Measurements from ENCODE around the gene SLC1A3. TPM values are rescaled to one million over a fixed set of nuclear protein-coding genes. Genes with fewer than 3 reads are reported as not detected.

Gene SLC1A3
- total RNA-seq, 1 experiment from 2014 or later: 6.0 TPM

- TF ChIP-seq, protein P1, sequence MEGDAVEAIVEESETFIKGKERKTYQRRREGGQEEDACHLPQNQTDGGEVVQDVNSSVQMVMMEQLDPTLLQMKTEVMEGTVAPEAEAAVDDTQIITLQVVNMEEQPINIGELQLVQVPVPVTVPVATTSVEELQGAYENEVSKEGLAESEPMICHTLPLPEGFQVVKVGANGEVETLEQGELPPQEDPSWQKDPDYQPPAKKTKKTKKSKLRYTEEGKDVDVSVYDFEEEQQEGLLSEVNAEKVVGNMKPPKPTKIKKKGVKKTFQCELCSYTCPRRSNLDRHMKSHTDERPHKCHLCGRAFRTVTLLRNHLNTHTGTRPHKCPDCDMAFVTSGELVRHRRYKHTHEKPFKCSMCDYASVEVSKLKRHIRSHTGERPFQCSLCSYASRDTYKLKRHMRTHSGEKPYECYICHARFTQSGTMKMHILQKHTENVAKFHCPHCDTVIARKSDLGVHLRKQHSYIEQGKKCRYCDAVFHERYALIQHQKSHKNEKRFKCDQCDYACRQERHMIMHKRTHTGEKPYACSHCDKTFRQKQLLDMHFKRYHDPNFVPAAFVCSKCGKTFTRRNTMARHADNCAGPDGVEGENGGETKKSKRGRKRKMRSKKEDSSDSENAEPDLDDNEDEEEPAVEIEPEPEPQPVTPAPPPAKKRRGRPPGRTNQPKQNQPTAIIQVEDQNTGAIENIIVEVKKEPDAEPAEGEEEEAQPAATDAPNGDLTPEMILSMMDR (IDR thresholded peaks at IDR 0.05; ENCODE audit: unreplicated experiment): no peak
- Mint-ChIP-seq H3K36me3 (ENCODE audit: insufficient read depth, unreplicated experiment) (no peaks in the 10 kb centered on the region), H3K4me1 (ENCODE audit: low read depth, unreplicated experiment) (no peaks in the 10 kb centered on the region), H3K27ac (ENCODE audit: unreplicated experiment) (no peak overlapping the region), H3K4me3 (ENCODE audit: low read depth, unreplicated experiment) (no peak overlapping the region), H3K27me3 (ENCODE audit: unreplicated experiment) (peaks cover 12% of the 10 kb centered on the region), H3K9me3 (ENCODE audit: low read depth, unreplicated experiment) (no peaks in the 10 kb centered on the region)
- intact Hi-C loops (cut with micrococcal nuclease; ENCODE audit: unreplicated experiment): no loop called here
- no TSS peak for BruUV-seq (replicated peaks)
- no peak for DNase-seq
- CTCF ChIA-PET: no interaction called here
These were observed 77.5 kb downstream of the SLC1A3 start for GRCh38 chr5:36683821-36684434.

- no TSS peak for BruUV-seq (replicated peaks)
- Mint-ChIP-seq H3K27me3 (ENCODE audit: unreplicated experiment) (no peaks in the 10 kb centered on the region), H3K4me1 (ENCODE audit: low read depth, unreplicated experiment) (peaks cover 5% of the 10 kb centered on the region), H3K4me3 (ENCODE audit: low read depth, unreplicated experiment) (no peak overlapping the region), H3K9me3 (ENCODE audit: low read depth, unreplicated experiment) (no peaks in the 10 kb centered on the region), H3K27ac (ENCODE audit: unreplicated experiment) (no peak overlapping the region), H3K36me3 (ENCODE audit: insufficient read depth, unreplicated experiment) (peaks cover 3% of the 10 kb centered on the region)
- intact Hi-C loops (cut with micrococcal nuclease; ENCODE audit: unreplicated experiment): no loop called here
- CTCF ChIA-PET: no interaction called here
- no peak for DNase-seq
- TF ChIP-seq, protein P1 (IDR thresholded peaks at IDR 0.05; ENCODE audit: unreplicated experiment): no peak
These were observed 79.4 kb downstream of the SLC1A3 start for GRCh38 chr5:36685631-36686288.

DNA sequence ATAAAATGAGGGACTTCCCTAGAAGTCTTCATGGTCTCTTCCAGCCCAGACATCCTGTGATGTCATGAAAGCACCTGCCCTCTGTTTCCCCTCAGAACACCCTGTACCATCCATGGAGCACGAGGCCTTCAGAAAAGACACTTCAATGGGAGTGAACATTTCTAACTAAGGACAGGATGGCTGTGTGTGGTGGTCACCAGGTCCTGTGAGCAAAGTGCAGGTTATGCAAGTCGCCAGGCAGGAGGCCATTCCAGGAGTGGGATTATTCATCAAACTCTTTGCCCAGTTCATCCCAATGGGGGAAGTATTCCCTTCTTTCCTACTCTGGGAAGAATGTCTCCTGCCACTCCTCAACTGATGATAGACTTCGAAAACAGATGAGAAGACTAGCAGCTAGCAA lies 80.5 kb downstream of the SLC1A3 start:
- Mint-ChIP-seq H3K9me3 (ENCODE audit: low read depth, unreplicated experiment) (no peaks in the 10 kb centered on the region), H3K4me3 (ENCODE audit: low read depth, unreplicated experiment) (no peak overlapping the region), H3K27me3 (ENCODE audit: unreplicated experiment) (no peaks in the 10 kb centered on the region), H3K36me3 (ENCODE audit: insufficient read depth, unreplicated experiment) (peaks cover 5% of the 10 kb centered on the region), H3K4me1 (ENCODE audit: low read depth, unreplicated experiment) (peaks cover 8% of the 10 kb centered on the region), H3K27ac (ENCODE audit: unreplicated experiment) (no peak overlapping the region)
- TF ChIP-seq, protein P1 (IDR thresholded peaks at IDR 0.05; ENCODE audit: unreplicated experiment): no peak
- BruUV-seq (replicated peaks): no TSS peak
- intact Hi-C loops (cut with micrococcal nuclease; ENCODE audit: unreplicated experiment): no loop called here
- DNase-seq: no peak
- CTCF ChIA-PET: no interaction called here

DNA sequence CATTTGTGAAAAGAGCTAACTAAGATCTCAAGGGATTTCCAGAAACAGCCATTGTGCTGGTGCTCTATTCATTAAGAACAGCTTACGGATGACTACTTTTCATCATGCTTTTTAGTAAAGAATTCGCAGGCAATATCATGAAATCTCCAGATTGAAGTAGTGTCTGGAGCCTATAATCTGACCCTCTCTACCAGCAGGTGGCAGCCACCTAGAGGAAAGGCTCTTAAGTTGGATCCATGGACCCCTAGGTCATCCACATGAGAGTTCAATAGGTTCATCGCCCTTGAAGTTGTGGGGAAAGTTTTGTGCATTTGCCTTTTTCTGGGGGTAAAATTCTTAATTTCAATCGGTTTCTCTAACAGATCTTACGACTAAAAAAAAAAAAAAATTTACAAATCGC lies 82.3 kb downstream of the SLC1A3 start:
- Mint-ChIP-seq H3K27me3 (ENCODE audit: unreplicated experiment) (no peaks in the 10 kb centered on the region), H3K36me3 (ENCODE audit: insufficient read depth, unreplicated experiment) (peaks cover 5% of the 10 kb centered on the region), H3K4me3 (ENCODE audit: low read depth, unreplicated experiment) (no peak overlapping the region), H3K9me3 (ENCODE audit: low read depth, unreplicated experiment) (no peaks in the 10 kb centered on the region), H3K27ac (ENCODE audit: unreplicated experiment) (no peak overlapping the region), H3K4me1 (ENCODE audit: low read depth, unreplicated experiment) (peaks cover 8% of the 10 kb centered on the region)
- DNase-seq: peak; percentile 14
- TF ChIP-seq, protein P1 (IDR thresholded peaks at IDR 0.05; ENCODE audit: unreplicated experiment): peak; percentile 41
- intact Hi-C loops (cut with micrococcal nuclease; ENCODE audit: unreplicated experiment): no loop called here
- CTCF ChIA-PET: interaction anchor here (0.6 kb wide), 2 partner anchors 223 to 305 kb away, joined by 3 read pairs; no protein-coding TSS in a partner anchor
- BruUV-seq (replicated peaks): no TSS peak
